Parathyroid adenoma (tissue), 2 donors: ENCODE results near the gene PRDM1.

Source experiments
- H2AFZ ChIP-seq: fragments of 300-600 bp; sonication (generic); one replicate; pipeline ENCODE4 v1.7.0; 2017; ENCODE audit warnings: antibody characterized with exemption, mild to moderate bottlenecking
- H3K27ac ChIP-seq: fragments of 300-600 bp; sonication (generic); one replicate; pipeline ENCODE4 v1.7.0; 2017
- H3K27me3 ChIP-seq: fragments of 300-600 bp; sonication (generic); one replicate; pipeline ENCODE4 v1.7.0; 2017; ENCODE audit warnings: low read length; ENCODE audit not compliant: control insufficient read depth, insufficient read depth
- H3K36me3 ChIP-seq: fragments of 300-600 bp; sonication (generic); one replicate; pipeline ENCODE4 v1.7.0; 2017; ENCODE audit warnings: low read length; ENCODE audit not compliant: control insufficient read depth, insufficient read depth
- H3K4me1 ChIP-seq: fragments of 300-600 bp; sonication (generic); one replicate; pipeline ENCODE4 v1.7.0; 2017; ENCODE audit warnings: control low read depth
- H3K4me2 ChIP-seq: fragments of 300-600 bp; sonication (generic); one replicate; pipeline ENCODE4 v1.7.0; 2017; ENCODE audit warnings: low read length
- H3K4me3 ChIP-seq: fragments of 300-600 bp; sonication (generic); one replicate; pipeline ENCODE4 v1.7.0; 2017; ENCODE audit warnings: low read depth, low read length
- H3K79me2 ChIP-seq: fragments of 300-600 bp; sonication (generic); one replicate; pipeline ENCODE4 v1.7.0; 2017; ENCODE audit warnings: control low read depth
- H3K9ac ChIP-seq: fragments of 300-600 bp; sonication (generic); one replicate; pipeline ENCODE4 v1.7.0; 2017; ENCODE audit warnings: mild to moderate bottlenecking
- H3K9me3 ChIP-seq: fragments of 300-600 bp; sonication (generic); one replicate; pipeline ENCODE4 v1.7.0; 2017; ENCODE audit warnings: low read length; ENCODE audit not compliant: control insufficient read depth
- CTCF ChIP-seq: fragments of 300-600 bp; sonication (generic); IDR thresholded peaks from one replicate; pipeline ENCODE4 v1.7.0; 2017; ENCODE audit warnings: antibody characterized with exemption, mild to moderate bottlenecking
- donor health status: primary hyperparathyroidism.

Gene PRDM1

GRCh38 chr6:106056746-106057390, 29.3 kb upstream of the PRDM1 start:
- Histone ChIP-seq H3K36me3 (no peaks in the 10 kb centered on the region), H2AFZ (no peak overlapping the region), H3K4me1 (no peaks in the 10 kb centered on the region), H3K9me3 (no peaks in the 10 kb centered on the region), H3K9ac (no peak overlapping the region), H3K79me2 (no peaks in the 10 kb centered on the region), H3K4me3 (no peak overlapping the region), H3K27me3 (no peaks in the 10 kb centered on the region), H3K4me2 (no peak overlapping the region), H3K27ac (no peak overlapping the region)
- no peak for TF ChIP-seq CTCF

GRCh38 chr6:106059331-106059730, 26.8 kb upstream of the PRDM1 start:
- Histone ChIP-seq H3K9me3 (no peaks in the 10 kb centered on the region), H3K27ac (no peak overlapping the region), H3K79me2 (no peaks in the 10 kb centered on the region), H3K4me2 (no peak overlapping the region), H3K9ac (no peak overlapping the region), H2AFZ (no peak overlapping the region), H3K4me1 (no peaks in the 10 kb centered on the region), H3K4me3 (no peak overlapping the region), H3K36me3 (no peaks in the 10 kb centered on the region), H3K27me3 (no peaks in the 10 kb centered on the region)
- no peak for TF ChIP-seq CTCF

DNA sequence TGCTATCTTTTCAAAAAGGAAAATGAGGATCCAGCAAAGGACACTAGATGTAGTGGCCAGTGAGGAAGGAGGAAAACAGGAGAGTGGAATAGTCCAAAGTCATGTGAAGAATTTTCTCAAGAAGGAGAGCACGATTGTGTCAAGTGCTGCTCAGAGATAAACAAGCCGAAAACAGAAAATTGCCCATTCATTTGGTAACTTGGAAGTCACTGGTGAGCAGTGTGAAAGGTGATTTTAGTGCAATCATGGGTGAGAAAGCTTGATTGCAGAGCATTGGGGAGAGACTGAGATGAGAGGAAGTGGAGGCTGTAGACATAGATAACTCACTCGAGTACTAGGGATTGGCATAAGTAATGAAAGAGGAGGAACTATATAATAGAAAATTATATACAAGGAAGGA, 26.0 kb upstream of the PRDM1 start:
- Histone ChIP-seq H3K9ac (no peak overlapping the region), H3K4me2 (no peak overlapping the region), H3K4me1 (no peaks in the 10 kb centered on the region), H3K27ac (no peak overlapping the region), H3K9me3 (no peaks in the 10 kb centered on the region), H3K79me2 (no peaks in the 10 kb centered on the region), H3K4me3 (no peak overlapping the region), H2AFZ (no peak overlapping the region), H3K27me3 (no peaks in the 10 kb centered on the region), H3K36me3 (no peaks in the 10 kb centered on the region)
- TF ChIP-seq CTCF, result no peak

DNA sequence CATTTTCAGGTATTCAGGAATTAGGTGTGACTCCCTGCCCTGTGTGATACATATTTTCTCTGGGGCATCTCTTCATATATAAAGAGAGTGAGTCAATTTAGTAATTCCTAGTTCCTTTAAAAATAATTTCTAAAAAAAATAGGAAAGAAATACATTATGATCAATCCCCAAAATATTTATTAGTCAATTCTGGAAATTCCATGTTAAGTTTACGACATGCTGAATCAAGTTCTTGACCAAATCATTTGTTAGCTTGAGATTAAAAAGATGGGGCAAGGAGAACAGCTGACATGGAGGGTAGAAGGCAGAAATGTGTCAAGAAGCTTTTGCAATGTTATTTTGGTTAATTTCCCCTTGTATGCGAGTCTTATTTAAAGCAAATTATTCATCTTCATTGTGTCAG, 22.7 kb upstream of the PRDM1 start:
- Histone ChIP-seq H3K4me1 (no peaks in the 10 kb centered on the region), H2AFZ (no peak overlapping the region), H3K36me3 (no peaks in the 10 kb centered on the region), H3K27ac (no peak overlapping the region), H3K79me2 (no peaks in the 10 kb centered on the region), H3K9me3 (no peaks in the 10 kb centered on the region), H3K9ac (no peak overlapping the region), H3K4me3 (no peak overlapping the region), H3K4me2 (no peak overlapping the region), H3K27me3 (no peaks in the 10 kb centered on the region)
- TF ChIP-seq CTCF, result no peak

GRCh38 chr6:106064142-106064541, 22.0 kb upstream of the PRDM1 start:
- Histone ChIP-seq H3K4me1 (no peaks in the 10 kb centered on the region), H3K4me2 (no peak overlapping the region), H3K27me3 (no peaks in the 10 kb centered on the region), H3K36me3 (no peaks in the 10 kb centered on the region), H3K9me3 (no peaks in the 10 kb centered on the region), H2AFZ (no peak overlapping the region), H3K79me2 (no peaks in the 10 kb centered on the region), H3K9ac (no peak overlapping the region), H3K4me3 (no peak overlapping the region), H3K27ac (no peak overlapping the region)
- no peak for TF ChIP-seq CTCF
